GM12801 (cell line): ENCODE data around the gene C1RL.

ENCODE experiments used
- TF ChIP-seq, protein P1 (sequence below): IDR thresholded peaks from one replicate; pipeline ENCODE4 v1.5.1; 2011; ENCODE audit warnings: control low read depth; ENCODE audit not compliant: insufficient read length; ENCODE audit errors: extremely low read depth

The C1RL gene

GRCh38 chr12:7061596-7061995, 47.4 kb downstream of the C1RL start:
- TF ChIP-seq, protein P1, sequence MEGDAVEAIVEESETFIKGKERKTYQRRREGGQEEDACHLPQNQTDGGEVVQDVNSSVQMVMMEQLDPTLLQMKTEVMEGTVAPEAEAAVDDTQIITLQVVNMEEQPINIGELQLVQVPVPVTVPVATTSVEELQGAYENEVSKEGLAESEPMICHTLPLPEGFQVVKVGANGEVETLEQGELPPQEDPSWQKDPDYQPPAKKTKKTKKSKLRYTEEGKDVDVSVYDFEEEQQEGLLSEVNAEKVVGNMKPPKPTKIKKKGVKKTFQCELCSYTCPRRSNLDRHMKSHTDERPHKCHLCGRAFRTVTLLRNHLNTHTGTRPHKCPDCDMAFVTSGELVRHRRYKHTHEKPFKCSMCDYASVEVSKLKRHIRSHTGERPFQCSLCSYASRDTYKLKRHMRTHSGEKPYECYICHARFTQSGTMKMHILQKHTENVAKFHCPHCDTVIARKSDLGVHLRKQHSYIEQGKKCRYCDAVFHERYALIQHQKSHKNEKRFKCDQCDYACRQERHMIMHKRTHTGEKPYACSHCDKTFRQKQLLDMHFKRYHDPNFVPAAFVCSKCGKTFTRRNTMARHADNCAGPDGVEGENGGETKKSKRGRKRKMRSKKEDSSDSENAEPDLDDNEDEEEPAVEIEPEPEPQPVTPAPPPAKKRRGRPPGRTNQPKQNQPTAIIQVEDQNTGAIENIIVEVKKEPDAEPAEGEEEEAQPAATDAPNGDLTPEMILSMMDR: no peak

DNA sequence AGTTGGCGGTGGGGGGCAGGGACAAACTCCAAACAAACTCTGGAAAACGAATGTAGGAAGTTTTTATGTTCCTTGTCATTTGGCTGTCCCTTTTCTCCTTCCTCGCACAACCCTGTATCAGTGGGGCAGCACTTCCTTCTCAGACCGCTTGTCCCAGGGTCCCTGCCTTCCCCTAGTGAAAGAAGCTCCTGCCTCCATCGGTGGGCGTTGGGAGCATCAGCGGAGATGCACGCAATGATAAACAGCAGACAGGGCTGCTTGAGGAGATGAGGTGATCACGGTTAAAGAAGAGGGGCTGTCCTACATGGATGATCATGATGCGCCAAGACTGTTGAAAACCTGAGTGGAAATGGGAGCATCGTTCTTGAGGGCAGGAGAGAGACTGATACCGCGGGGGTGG, 47.9 kb downstream of the C1RL start:
- TF ChIP-seq, protein P1: no peak

DNA sequence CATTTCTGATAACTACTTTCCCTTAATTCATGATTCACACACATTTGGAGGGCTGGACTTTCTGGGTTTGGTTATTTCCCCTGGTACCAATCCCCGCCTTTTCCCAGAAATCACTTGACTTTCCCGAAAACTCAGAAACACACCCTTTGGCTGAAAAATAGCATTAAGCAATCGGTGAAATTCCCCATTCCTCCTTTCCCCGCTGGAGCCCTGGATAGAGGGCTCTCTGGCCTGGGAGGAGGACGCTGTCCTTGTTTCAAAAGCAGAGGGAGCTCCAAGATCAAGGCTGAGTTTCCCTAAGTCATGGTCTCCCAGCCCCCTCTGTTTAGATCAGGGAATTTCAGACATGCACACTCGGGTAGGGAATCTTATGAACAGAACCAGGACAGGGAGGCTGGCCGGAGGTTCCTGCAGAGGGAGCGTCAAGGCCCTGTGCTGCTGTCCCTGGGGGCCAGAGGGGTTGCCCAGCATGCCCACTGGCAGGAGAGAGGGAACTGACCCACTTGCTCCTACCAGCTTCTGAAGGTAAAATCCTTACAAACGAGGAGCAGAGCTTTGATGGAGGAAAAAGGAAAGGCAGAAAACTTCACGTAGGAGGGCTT, 48.6 kb downstream of the C1RL start, which contains the start of gene C1S:
Gene C1S (plus strand): TSS at position 366 of the 602 bp plus-strand sequence. CDS start 1,195 bp downstream, outside the sequence.
- TF ChIP-seq, protein P1: no peak

- TF ChIP-seq, protein P1: no peak
Measured at GRCh38 chr12:7059780-7060179, 49.2 kb downstream of the C1RL start.

- TF ChIP-seq, protein P1: no peak
Measured at GRCh38 chr12:7058850-7059395, 50.1 kb downstream of the C1RL start.

- TF ChIP-seq, protein P1: no peak
Measured at GRCh38 chr12:7058163-7058845, 50.7 kb downstream of the C1RL start.

DNA sequence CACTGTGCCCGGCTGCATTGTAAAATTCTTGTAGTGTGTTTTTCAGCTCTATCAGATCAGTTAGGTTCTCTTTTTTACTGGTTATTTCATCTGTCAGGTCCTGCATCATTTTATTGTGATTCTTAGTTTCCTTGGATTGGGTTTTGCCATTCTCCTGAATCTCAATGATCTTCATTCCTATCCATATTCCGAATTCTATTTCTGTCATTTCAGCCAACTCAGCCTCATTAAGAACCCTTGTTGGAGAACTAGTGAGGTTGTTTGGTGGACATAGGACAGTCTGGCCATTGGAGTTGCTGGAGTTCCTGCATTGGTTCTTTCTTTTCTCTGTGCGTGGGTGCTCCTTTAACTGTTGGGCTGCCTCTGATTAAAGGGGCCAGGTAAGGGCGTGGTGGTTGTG, 54.1 kb downstream of the C1RL start:
- TF ChIP-seq, protein P1: no peak
